ENCODE measurements around the gene TRIM41.

GRCh38 chr5:181204113-181204825, 18.8 kb upstream of the TRIM41 start:
- TF ChIP-seq SMC3 (conservative IDR thresholded peaks at IDR 0.05; ENCODE audit: insufficient read depth, low read depth, low read length): no peak
- TF ChIP-seq CREB1 (IDR thresholded peaks at IDR 0.05): no peak
- 0 out of 2 replicates have a peak, but pooled peaks have one; percentile 11 for TF ChIP-seq CREB1 (CRISPR knock-in tag; IDR thresholded peaks at IDR 0.05)
- no peak for TF ChIP-seq HNRNPK (IDR thresholded peaks at IDR 0.05; ENCODE audit: low read depth, low read length, poor library complexity, severe bottlenecking)
- no peak for TF ChIP-seq CBX5 (IDR thresholded peaks at IDR 0.05; ENCODE audit: borderline replicate concordance, low read depth)
- TF ChIP-seq STAT5A (IDR thresholded peaks at IDR 0.05; ENCODE audit: borderline replicate concordance, low read length): no peak
- TF ChIP-seq E2F4 (CRISPR knock-in tag; IDR thresholded peaks at IDR 0.05; ENCODE audit: low read depth): no peak; the same call in 1 of the 2 replicates
- TF ChIP-seq TEAD1 (CRISPR knock-in tag; IDR thresholded peaks at IDR 0.05): 0 out of 4 replicates have a peak, but pooled peaks of 1 of the 2 experiments have one; percentile 8
- no peak for TF ChIP-seq FOXO4 (CRISPR knock-in tag; IDR thresholded peaks at IDR 0.05)
- TF ChIP-seq RBM39 (optimal IDR thresholded peaks at IDR 0.05; ENCODE audit: low read depth, low read length): no peak
- no peak for TF ChIP-seq IRF9 (tag; IDR thresholded peaks at IDR 0.05)
- no peak for TF ChIP-seq MAFK (IDR thresholded peaks at IDR 0.05; ENCODE audit: low read length)
- TF ChIP-seq XRCC3 (IDR thresholded peaks at IDR 0.05): no peak
- peak; percentile 30 to 42 (median 42); a peak in 5 of 6 replicates for TF ChIP-seq CTCF (IDR thresholded peaks at IDR 0.05 in 2 of 3, conservative IDR thresholded peaks at IDR 0.05 in 1 of 3; ENCODE audit: insufficient read depth in 2 of 3, low read depth in 1 of 3, low read length in 3 of 3)
- TF ChIP-seq TAF1 (IDR thresholded peaks at IDR 0.05; ENCODE audit: control insufficient read depth, extremely low read depth, insufficient read depth, low read length, severe bottlenecking): peak; percentile 27

All from K562 (cell line).